Stimulated activated CD4-positive, alpha-beta T cell treated with anti-CD3 and anti-CD28 coated beads, Interleukin-15, amount 100 ng/mL, for 1 hour (primary cell): ENCODE measurements around the gene TTLL8.
"Not testable (repeated sequence)": the region's sequence is repeated elsewhere in the genome, so short reads cannot be mapped to it uniquely, and the experiment has no call there.

Experiments
- DNase-seq, 2 donors: peaks; one replicate each; pipeline ENCODE4 v3.0.0-alpha.2; 2020; ENCODE audit warnings: low read depth in 1 of 2, low spot score in 1 of 2

The TTLL8 gene

DNA sequence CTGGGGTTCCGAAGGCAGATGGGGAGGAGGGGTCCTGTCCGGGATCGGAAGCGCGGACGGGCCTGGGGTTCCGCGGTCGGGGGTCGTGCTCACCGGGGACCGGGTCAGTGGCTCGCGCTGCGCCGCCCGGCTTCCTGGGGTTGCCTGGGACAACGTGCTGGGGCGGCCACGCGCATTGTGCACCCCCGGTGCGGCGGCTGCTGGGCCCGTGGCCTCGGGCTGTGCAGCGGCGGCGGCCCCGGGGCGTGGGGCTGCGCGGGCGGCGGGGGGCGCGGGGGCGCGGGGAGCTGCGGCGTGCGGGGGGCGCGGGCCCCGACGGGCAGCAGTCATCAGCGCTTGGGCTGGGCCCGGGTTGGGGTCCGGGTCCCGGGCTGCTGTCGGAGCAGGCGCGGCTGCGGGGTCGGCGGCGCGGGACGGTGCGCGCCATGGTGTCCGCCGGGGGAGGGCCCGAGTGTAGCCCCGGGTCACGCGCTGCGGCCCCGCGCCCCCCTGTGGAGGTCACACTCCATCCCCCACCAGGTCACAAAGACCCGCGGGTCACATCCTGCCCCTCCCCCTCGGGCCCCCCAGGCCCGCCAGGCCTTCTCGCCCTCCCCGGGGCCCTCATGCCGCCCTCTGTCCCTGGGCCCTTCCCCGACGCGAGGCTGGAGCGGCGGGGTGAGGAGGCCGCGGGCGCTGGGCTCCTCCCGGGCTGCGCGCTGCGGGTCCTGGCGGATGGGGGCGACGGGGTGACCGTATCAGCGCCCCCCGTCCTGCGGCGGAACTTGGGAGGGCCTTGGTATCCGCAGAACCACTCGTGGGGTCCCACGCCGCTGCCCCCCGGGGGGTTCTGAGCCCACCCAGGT is at the start of gene TTLL8:
TSS of gene TTLL8 (minus strand) at position 238 of the 845 bp plus-strand sequence.
- DNase-seq = no peak

- DNase-seq = no peak
Observed at GRCh38 chr22:50107529-50107928, 49.4 kb upstream of the TTLL8 start.

DNA sequence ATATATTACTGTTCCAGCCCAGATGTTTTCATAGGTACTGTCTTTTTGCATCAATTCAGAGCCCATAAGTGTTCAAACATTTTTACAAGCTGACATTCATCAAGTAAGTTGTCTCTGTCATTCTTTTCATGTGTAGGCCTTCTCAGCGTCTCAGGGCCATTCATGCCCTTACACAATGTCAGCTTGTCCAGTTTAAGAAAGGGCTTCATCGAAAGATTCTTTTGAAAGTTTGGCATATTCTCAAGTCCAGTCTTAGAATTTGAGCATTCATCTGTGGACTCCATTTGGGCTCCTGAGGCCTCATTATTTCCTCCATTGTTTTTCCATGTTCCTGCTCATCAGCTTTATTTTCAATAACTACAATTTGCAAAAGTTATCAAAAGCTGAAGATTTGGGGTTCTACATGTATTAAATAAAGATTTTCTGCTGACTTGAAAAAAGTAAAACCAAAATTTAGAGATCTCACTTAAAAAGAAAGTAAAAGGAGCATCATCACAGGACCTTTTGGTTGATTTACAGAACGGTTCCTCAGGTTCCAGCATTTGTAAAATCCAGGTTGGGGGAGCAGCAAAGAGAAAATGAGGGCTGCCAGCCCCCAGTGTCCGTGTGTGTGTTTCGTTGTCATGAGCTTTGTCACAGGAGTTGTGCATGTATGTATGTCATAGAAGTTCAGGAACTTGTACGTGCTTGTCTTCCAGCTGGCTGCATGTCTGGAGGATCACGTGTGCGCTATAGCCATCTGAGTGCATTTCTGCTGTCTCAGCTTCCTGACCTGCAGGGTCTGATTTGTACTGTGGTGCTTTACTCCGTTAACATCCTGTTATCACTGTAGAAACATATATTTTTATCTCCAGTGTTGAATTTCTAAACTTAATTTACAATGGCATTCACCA is 47.4 kb upstream of the TTLL8 start:
- no peak for DNase-seq

DNA sequence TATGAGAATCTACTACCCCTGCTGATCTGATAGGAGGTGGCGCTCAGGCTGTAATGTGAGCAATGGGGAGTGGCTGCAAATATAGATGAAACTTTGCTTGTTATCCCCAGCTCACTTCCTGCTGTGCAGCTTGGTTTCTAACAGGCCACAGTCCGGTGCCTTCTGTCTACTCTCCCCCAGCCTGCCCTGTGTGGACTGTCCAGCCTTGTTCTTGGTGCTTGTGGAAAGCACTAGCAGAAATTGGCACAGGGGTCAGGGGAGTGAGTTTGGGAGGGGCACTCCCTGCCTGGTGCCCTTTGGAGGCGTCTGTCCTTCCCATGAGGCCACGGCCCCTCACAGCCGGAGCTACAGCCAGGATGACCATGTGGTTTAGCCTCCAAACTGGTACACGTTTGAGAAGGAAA is 46.0 kb upstream of the TTLL8 start:
- DNase-seq = no peak

GRCh38 chr22:50102946-50103345 is 44.8 kb upstream of the TTLL8 start:
- DNase-seq = no peak

- no peak for DNase-seq
Observed at GRCh38 chr22:50101870-50102565, 43.9 kb upstream of the TTLL8 start.

DNA sequence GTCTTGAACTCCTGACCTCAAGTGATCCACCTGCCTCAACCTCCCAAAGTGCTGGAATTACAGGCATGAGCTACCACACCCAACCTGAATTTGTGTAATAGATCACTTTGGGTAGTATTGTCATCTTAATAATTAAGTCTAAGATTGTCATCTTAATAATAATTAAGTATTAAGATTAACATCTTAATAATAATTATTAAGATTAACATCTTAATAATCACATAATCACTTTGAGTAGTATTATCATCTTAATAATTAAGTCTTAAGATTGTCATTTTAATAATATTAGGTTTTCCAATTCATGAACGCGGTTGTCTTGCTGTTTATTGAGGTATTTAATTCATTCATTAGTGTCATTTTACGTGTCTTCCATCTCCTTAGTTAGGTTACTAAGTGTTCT is 40.0 kb upstream of the TTLL8 start:
- DNase-seq = no peak

- no peak for DNase-seq
Observed at GRCh38 chr22:50092342-50092741, 34.2 kb upstream of the TTLL8 start.

DNA sequence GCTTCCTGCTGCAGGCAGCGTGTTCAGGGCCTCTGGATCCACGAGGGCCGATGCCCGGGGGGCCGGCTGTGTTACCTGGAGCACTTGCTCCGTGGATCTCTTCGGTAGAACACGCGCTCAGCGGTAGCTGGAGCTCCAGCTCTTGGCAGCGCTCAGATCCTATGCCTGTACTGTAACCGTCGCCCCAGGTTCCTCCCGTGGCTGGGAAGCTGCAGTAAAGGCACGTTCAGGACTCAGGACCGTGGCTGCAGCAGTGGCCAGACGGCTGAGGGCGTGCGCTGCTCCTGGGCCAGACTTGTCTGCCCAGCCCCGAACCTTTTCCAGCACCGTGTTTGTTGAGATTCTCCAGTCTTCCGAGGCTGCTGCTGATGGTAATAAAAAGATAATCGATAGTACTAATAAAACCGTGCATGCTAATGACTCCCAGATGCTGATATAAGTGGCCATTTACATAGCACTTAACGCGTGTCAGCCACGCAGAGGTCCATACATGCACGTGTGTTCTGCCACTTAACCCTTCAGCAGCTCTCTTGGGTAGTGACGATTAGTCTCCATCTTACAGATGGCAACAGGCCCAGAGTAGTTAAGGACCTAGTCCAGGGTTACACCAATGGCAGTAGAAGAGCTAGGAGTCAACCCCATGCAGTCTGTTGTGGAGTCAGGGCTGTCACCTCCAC is 33.1 kb upstream of the TTLL8 start:
- no peak for DNase-seq

- no peak for DNase-seq
Observed at GRCh38 chr22:50090412-50090714, 32.3 kb upstream of the TTLL8 start.

DNA sequence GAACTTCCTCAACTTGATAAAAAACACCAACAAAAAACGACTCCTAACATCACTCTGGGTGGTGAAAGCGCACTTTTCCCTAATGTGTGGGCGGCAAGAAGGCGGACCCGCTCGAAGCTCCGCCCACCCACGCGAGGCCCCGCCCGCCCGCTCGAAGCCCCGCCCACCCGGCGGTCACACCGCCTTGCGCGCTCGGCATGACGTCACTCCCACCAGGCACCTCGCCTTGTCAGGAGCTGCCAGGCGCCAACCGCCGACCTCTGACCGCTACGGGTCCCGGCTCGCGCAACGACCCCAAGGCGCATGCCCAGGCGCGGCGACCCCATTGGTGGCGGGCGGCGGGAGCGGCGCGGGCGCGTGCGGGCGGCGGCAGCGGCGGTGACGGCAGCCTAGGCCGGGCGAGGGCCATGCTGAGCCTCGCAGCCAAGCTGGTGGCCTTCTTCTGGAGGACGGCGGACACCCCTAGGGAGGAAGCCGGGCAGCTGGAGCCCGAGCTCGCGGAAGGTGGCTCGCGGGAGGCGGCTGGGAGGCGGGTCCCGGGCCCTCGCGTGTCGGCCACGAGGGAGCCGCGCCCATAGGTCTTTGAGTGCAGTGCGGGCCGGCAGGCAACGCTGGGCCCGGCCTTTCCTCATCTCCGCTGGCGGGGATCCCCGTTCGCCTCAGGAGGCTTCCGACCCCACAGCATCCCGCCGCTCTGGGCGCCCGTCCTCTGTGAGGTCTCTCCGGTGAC is 31.7 kb upstream of the TTLL8 start, which contains the start of gene MOV10L1:
TSS of gene MOV10L1 (plus strand) at position 325 of the 730 bp plus-strand sequence. CDS start at position 408, 83 bp downstream.
- DNase-seq = no peak

GRCh38 chr22:50089231-50089630 is 31.1 kb upstream of the TTLL8 start:
- no peak for DNase-seq

DNA sequence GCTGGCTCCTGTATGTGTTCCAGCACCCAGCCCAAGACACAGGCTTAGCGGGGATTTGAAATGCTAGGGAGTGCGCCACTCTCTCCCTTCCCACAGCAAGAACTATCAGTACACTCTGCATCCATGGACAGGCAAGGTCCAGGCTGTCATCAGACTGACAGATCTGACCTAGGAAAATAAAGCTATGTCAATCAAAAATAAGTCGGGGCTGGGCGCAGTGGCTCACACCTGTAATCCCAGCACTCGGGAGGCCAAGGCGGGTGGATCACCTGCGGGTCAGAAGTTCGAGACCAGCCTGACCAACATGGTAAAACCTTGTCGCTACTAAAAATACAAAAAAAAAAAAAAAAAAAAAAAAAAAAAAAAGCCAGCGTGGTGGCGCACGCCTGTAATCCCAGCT is 30.0 kb upstream of the TTLL8 start:
- DNase-seq = no peak

DNA sequence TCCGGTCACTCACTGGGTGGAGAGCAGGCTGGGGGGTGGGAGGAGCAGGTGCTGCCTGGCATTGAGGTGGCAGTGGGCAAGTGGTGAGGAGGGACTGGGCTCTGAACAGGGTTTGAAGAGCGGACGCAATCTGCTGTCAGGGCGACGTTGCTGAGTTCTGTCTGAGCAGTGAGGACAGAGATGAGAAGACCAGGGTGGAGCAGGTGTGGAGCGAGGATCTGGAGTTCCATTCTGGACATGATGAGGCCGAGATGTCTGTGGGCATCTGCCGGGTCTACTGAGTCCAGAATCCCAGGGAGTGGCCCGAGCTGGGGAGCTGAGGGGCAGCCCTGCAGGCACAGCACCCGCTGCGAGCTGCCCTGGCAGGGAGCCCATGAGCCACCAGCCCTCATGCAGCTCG is 29.5 kb upstream of the TTLL8 start:
- no peak for DNase-seq

DNA sequence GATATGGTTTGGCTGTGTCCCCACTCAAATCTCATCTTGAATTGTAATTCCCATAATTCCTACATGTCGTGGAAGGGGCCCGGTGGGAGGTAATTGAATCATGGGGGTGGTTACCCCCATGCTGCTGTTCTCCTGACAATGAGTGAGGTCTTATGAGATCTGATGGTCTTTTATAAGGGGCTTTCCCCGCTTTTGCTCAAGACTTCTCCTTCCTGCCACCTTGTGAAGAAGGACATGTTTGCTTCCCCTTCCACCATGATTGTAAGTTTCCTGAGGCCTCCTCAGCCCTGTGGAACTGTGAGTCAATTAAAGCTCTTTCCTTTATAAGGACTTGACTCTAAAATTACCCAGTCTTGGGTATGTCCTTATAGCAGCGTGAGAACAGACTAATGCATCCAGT is 28.9 kb upstream of the TTLL8 start:
- DNase-seq = not testable (repeated sequence)

GRCh38 chr22:50086526-50086925 is 28.4 kb upstream of the TTLL8 start:
- no peak for DNase-seq

GRCh38 chr22:50085211-50085972 is 27.3 kb upstream of the TTLL8 start, which contains the start of gene MLC1:
Gene MLC1, minus strand, starts transcription at chr22:50085426. Its CDS starts 524 bp downstream, at chr22:50084902.
- no peak for DNase-seq

DNA sequence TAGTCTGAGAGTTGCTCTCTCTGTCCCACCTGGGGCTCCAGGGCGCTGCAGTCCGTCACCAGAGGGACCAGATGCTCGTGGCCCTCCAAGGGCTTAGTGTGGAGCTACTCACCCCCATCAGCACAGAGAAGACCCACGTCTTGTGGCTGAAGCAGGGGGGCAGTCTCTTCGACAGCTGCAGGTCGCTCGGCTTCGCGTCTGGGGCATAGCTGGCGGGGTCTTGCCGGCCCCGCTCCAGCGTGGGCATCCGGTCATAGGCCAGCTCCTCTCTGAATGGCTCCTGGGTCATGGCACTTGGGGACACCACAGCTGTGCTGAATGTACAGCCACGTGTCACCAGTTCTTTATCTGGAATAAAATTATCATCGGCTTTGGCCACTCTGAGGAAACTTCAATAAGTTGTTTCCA is 26.5 kb upstream of the TTLL8 start:
- DNase-seq = no peak

GRCh38 chr22:50084080-50084477 is 26.0 kb upstream of the TTLL8 start:
- DNase-seq = no peak
